ENCODE measurements around the gene PRDM11. TPM values are rescaled to one million over a fixed set of nuclear protein-coding genes. Genes with fewer than 3 reads are reported as not detected.
A peak's percentile ranks its signal among the peaks of the same experiment; 100 is the strongest.

PRDM11 gene
- total RNA-seq, 1 donor from 2014 or later: 4.6 TPM

- H3K4me3 ChIP-seq (ENCODE audit: low read depth, low read length): no peak overlapping the region
- TF ChIP-seq CTCF (conservative IDR thresholded peaks at IDR 0.05; ENCODE audit: low read depth, low read length): no peak
- DNase-seq (ENCODE audit: low read depth): no peak
Observed at GRCh38 chr11:45141631-45142030, 4.8 kb upstream of the PRDM11 start.

- no peak overlapping the region for H3K4me3 ChIP-seq (ENCODE audit: low read depth, low read length)
- TF ChIP-seq CTCF (conservative IDR thresholded peaks at IDR 0.05; ENCODE audit: low read depth, low read length): no peak
- DNase-seq (ENCODE audit: low read depth): no peak
Observed at GRCh38 chr11:45142241-45143055, 4.0 kb upstream of the PRDM11 start.

- H3K4me3 ChIP-seq (ENCODE audit: low read depth, low read length): no peak overlapping the region
- TF ChIP-seq CTCF (conservative IDR thresholded peaks at IDR 0.05; ENCODE audit: low read depth, low read length): no peak
- no peak for DNase-seq (ENCODE audit: low read depth)
Observed at GRCh38 chr11:45143494-45143893, 2.9 kb upstream of the PRDM11 start.

- H3K4me3 ChIP-seq (ENCODE audit: low read depth, low read length): no peak overlapping the region
- no peak for TF ChIP-seq CTCF (conservative IDR thresholded peaks at IDR 0.05; ENCODE audit: low read depth, low read length)
- no peak for DNase-seq (ENCODE audit: low read depth)
Observed at GRCh38 chr11:45144126-45145082, 2.0 kb upstream of the PRDM11 start.

- H3K4me3 ChIP-seq (ENCODE audit: low read depth, low read length): no peak overlapping the region
- TF ChIP-seq CTCF (conservative IDR thresholded peaks at IDR 0.05; ENCODE audit: low read depth, low read length): no peak
- no peak for DNase-seq (ENCODE audit: low read depth)
Observed at GRCh38 chr11:45145083-45145378, 1.4 kb upstream of the PRDM11 start.

GRCh38 chr11:45145379-45146071 lies 914 bp upstream of the PRDM11 start:
- TF ChIP-seq CTCF (conservative IDR thresholded peaks at IDR 0.05; ENCODE audit: low read depth, low read length): no peak
- DNase-seq (ENCODE audit: low read depth): no peak
- H3K4me3 ChIP-seq (ENCODE audit: low read depth, low read length): peak overlapping the region; percentile 87
